H1 (cell line): Measurements from ENCODE around the gene CANX. TPM values are rescaled to one million over a fixed set of nuclear protein-coding genes. Genes with fewer than 3 reads are reported as not detected.

Experiments used
- CTCF ChIA-PET: fragments of 300-600 bp; sonication (Branson Sonifier 250); formaldehyde crosslinking; loops from one replicate; lab custom pipeline; 2021; ENCODE audit not compliant: partially characterized antibody; lab: Charles Lee
- POLR2A ChIA-PET: fragments of 300-600 bp; sonication (Branson Sonifier 250); formaldehyde crosslinking; loops from one replicate; lab custom pipeline; 2021; ENCODE audit warnings: inconsistent platforms; ENCODE audit not compliant: partially characterized antibody; lab: Charles Lee
- DNase-seq, 2 experiments: peaks; one replicate each; pipeline versions ENCODE4 v3.0.0 to v3.0.0-alpha.2; 2010 to 2022; ENCODE audit warnings: low spot score in 2 of 2, low read depth in 1 of 2, mixed read lengths in 1 of 2
- FAIRE-seq: peaks from 2 replicates; lab custom pipeline; 2011; peaks lifted over from hg19 to GRCh38; lab: Jason Lieb, UNC
- H2AFZ ChIP-seq: 2 replicates; pipeline ENCODE4 v1.8.1; 2012; ENCODE audit warnings: low read length, inconsistent platforms
- H2AK5ac ChIP-seq: 2 replicates; pipeline ENCODE4 v1.6.1; 2013; ENCODE audit warnings: low read depth, low read length
- H2BK120ac ChIP-seq: replicated peaks from 2 replicates; pipeline ENCODE3; 2013; ENCODE audit warnings: low read depth, low read length, inconsistent platforms
- H2BK12ac ChIP-seq: 2 replicates; pipeline ENCODE4 v1.6.1; 2013; ENCODE audit warnings: low read depth, low read length
- H2BK15ac ChIP-seq: 2 replicates; pipeline ENCODE4 v1.6.1; 2013; ENCODE audit warnings: low read length
- H2BK20ac ChIP-seq: 2 replicates; pipeline ENCODE4 v1.6.1; 2013; ENCODE audit warnings: low read length
- H2BK5ac ChIP-seq: 2 replicates; pipeline ENCODE4 v1.6.1; 2013; ENCODE audit warnings: low read depth, low read length
- H3K14ac ChIP-seq: 2 replicates; pipeline ENCODE4 v1.6.1; 2013; ENCODE audit warnings: inconsistent platforms; ENCODE audit not compliant: insufficient read length
- H3K18ac ChIP-seq: 2 replicates; pipeline ENCODE4 v1.6.1; 2013; ENCODE audit warnings: low read length; ENCODE audit errors: extremely low read depth
- H3K23ac ChIP-seq: 2 replicates; pipeline ENCODE4 v1.6.1; 2013; ENCODE audit warnings: inconsistent platforms; ENCODE audit not compliant: insufficient read length
- H3K23me2 ChIP-seq: 2 replicates; pipeline ENCODE4 v1.6.1; 2013; ENCODE audit warnings: low read depth, low read length
- H3K27ac ChIP-seq: 2 replicates; pipeline ENCODE4 v1.6.1; 2011; ENCODE audit warnings: low read depth, low read length, inconsistent platforms
- H3K27me3 ChIP-seq, 4 experiments: replicated peaks in 1 of 4; 1 replicate in 1 of 4; 2 replicates in 3 of 4; pipeline versions ENCODE4 v1.6.1 to v1.8.1; 2011 to 2013; ENCODE audit warnings: low read length in 3 of 4, mild to moderate bottlenecking in 3 of 4, inconsistent platforms in 2 of 4, mixed read lengths in 2 of 4, moderate library complexity in 1 of 4; ENCODE audit not compliant: control insufficient read depth in 3 of 4, insufficient read depth in 3 of 4; ENCODE audit errors: extremely low read depth in 1 of 4
- H3K36me3 ChIP-seq, 4 experiments: 2 replicates each; pipeline versions ENCODE4 v1.6.1 to v1.8.1; 2011 to 2013; ENCODE audit warnings: mild to moderate bottlenecking in 4 of 4, low read length in 3 of 4, moderate library complexity in 2 of 4, control low read depth in 1 of 4, inconsistent platforms in 1 of 4; ENCODE audit not compliant: insufficient read depth in 4 of 4, control insufficient read depth in 2 of 4
- H3K4ac ChIP-seq: replicated peaks from 2 replicates; pipeline ENCODE3; 2013; ENCODE audit warnings: low read length, low read depth, mixed read lengths, inconsistent platforms; ENCODE audit not compliant: insufficient read length
- H3K4me1 ChIP-seq, 4 experiments: replicated peaks in 1 of 4; 1 replicate in 1 of 4; 2 replicates in 3 of 4; pipeline versions ENCODE4 v1.6.1 to v1.8.1; 2011 to 2013; ENCODE audit warnings: low read length in 3 of 4, inconsistent platforms in 2 of 4, mixed read lengths in 1 of 4; ENCODE audit not compliant: insufficient read depth in 4 of 4, control insufficient read depth in 3 of 4
- H3K4me2 ChIP-seq, 2 experiments: 2 replicates each; pipeline versions ENCODE4 v1.6.1 to v1.8.1; 2011 to 2013; ENCODE audit warnings: low read depth in 2 of 2, low read length in 2 of 2, control low read depth in 1 of 2, inconsistent platforms in 1 of 2, mild to moderate bottlenecking in 1 of 2; ENCODE audit not compliant: insufficient read depth in 1 of 2
- H3K4me3 ChIP-seq, 4 experiments: fragments of 200-600, 300-600 bp in 1 of 4; sonication (generic), shearing (Covaris generic), sonication (Bioruptor Twin) in 1 of 4; 2 replicates each; pipeline versions ENCODE4 v1.5.1 to v1.8.1; 2011 to 2016; ENCODE audit warnings: low read length in 4 of 4, low read depth in 3 of 4, control low read depth in 2 of 4, inconsistent platforms in 2 of 4, mild to moderate bottlenecking in 2 of 4, mixed read lengths in 1 of 4, moderate library complexity in 1 of 4; ENCODE audit not compliant: insufficient read depth in 2 of 4; ENCODE audit errors: extremely low read depth in 1 of 4
- H3K56ac ChIP-seq: replicated peaks from 2 replicates; pipeline ENCODE3; 2013; ENCODE audit warnings: low read depth, mild to moderate bottlenecking, mixed read lengths, low read length, inconsistent platforms; ENCODE audit not compliant: insufficient read length
- H3K79me1 ChIP-seq: 2 replicates; pipeline ENCODE4 v1.6.1; 2013; ENCODE audit warnings: low read depth, low read length, control low read depth
- H3K79me2 ChIP-seq, 2 experiments: 2 replicates each; pipeline versions ENCODE4 v1.6.1 to v1.8.1; 2012 to 2013; ENCODE audit warnings: low read length in 2 of 2, mild to moderate bottlenecking in 2 of 2, inconsistent platforms in 1 of 2; ENCODE audit not compliant: insufficient read depth in 2 of 2, control insufficient read depth in 1 of 2
- H3K9ac ChIP-seq, 4 experiments: replicated peaks in 1 of 4; 1 replicate in 1 of 4; 2 replicates in 3 of 4; pipeline versions ENCODE4 v1.6.1 to v1.8.1; 2011 to 2013; ENCODE audit warnings: low read depth in 3 of 4, low read length in 3 of 4, control low read depth in 2 of 4, mild to moderate bottlenecking in 2 of 4, moderate library complexity in 2 of 4, inconsistent platforms in 1 of 4; ENCODE audit errors: extremely low read depth in 1 of 4
- H3K9me3 ChIP-seq, 2 experiments: 2 replicates each; pipeline versions ENCODE4 v1.6.1 to v1.8.1; 2012 to 2013; ENCODE audit warnings: mild to moderate bottlenecking in 2 of 2, moderate library complexity in 2 of 2, control low read depth in 1 of 2, inconsistent platforms in 1 of 2, low read depth in 1 of 2, low read length in 1 of 2, mixed read lengths in 1 of 2; ENCODE audit not compliant: insufficient read depth in 2 of 2
- H4K20me1 ChIP-seq, 2 experiments: replicated peaks in 1 of 2; 2 replicates each; pipeline versions ENCODE3 to v1.8.1; 2011 to 2013; ENCODE audit warnings: inconsistent platforms in 2 of 2, low read length in 2 of 2, mild to moderate bottlenecking in 1 of 2; ENCODE audit not compliant: insufficient read depth in 2 of 2, control insufficient read depth in 1 of 2
- H4K5ac ChIP-seq: 2 replicates; pipeline ENCODE4 v1.6.1; 2013; ENCODE audit warnings: low read length, low read depth, mixed read lengths, inconsistent platforms; ENCODE audit not compliant: insufficient read length
- H4K8ac ChIP-seq: 2 replicates; pipeline ENCODE4 v1.8.0; 2013; ENCODE audit warnings: mild to moderate bottlenecking, moderate library complexity, low read length, inconsistent platforms; ENCODE audit not compliant: insufficient read depth; ENCODE audit errors: extremely low read depth
- H4K91ac ChIP-seq: replicated peaks from 2 replicates; pipeline ENCODE3; 2013; ENCODE audit warnings: low read length, mixed read lengths, inconsistent platforms; ENCODE audit not compliant: insufficient read length
- ASH2L ChIP-seq: fragments of 200-600, 300-600 bp; sonication (generic); IDR thresholded peaks from one replicate; pipeline ENCODE4 v1.7.1; 2017; ENCODE audit warnings: low read length
- CBX5 ChIP-seq: fragments of 300-800, 300-1000 bp; sonication (generic); IDR thresholded peaks from 2 replicates; pipeline ENCODE4 v1.7.1; 2016; ENCODE audit warnings: antibody characterized with exemption, low read length, low read depth
- CREB1 ChIP-seq: IDR thresholded peaks from 2 replicates; pipeline ENCODE4 v1.6.1; 2012; ENCODE audit warnings: inconsistent platforms
- EP300 ChIP-seq, 2 experiments: IDR thresholded peaks; 1 replicate in 1 of 2; 2 replicates in 1 of 2; pipeline ENCODE4 v1.6.1; 2011 to 2012; ENCODE audit warnings: low read depth in 2 of 2, low read length in 2 of 2, mild to moderate bottlenecking in 2 of 2, borderline replicate concordance in 1 of 2, inconsistent platforms in 1 of 2, moderate library complexity in 1 of 2
- KDM1A ChIP-seq: fragments of 200-600, 300-600 bp; sonication (generic); IDR thresholded peaks from 2 replicates; pipeline ENCODE4 v1.7.1; 2016; ENCODE audit warnings: mild to moderate bottlenecking, low read length, borderline replicate concordance
- MAFK ChIP-seq: IDR thresholded peaks from 2 replicates; pipeline ENCODE4 v1.6.1; 2012; ENCODE audit warnings: low read depth, mild to moderate bottlenecking, improper control_type of control experiment, low read length
- TAF7 ChIP-seq: optimal IDR thresholded peaks from 2 replicates; pipeline ENCODE3; 2011; ENCODE audit warnings: low read depth, mild to moderate bottlenecking, inconsistent platforms, low read length, moderate library complexity, borderline replicate concordance
- WGBS, 2 experiments: shearing (Covaris generic) in 1 of 2; methylation state at CpG; one replicate each; pipeline versions ENCODE4 v1.1.6 to v1.1.7; 2013 to 2015; ENCODE audit warnings: low lambda C conversion rate in 2 of 2, mixed read lengths in 2 of 2, inconsistent platforms in 1 of 2, low coverage in 1 of 2, missing lambda C conversion rate in 1 of 2; ENCODE audit not compliant: insufficient replicate concordance in 2 of 2, insufficient coverage in 1 of 2, insufficient read length in 1 of 2; ENCODE audit errors: extremely low coverage in 1 of 2, missing lambda C conversion rate in 1 of 2; 5-methylcytosine and 5-hydroxymethylcytosine counted together
- polyA plus RNA-seq, 7 experiments: library from polyadenylated mRNA; depleted of rRNA in 3 of 7; stranded (reverse) in 5 of 7; unstranded in 2 of 7; fragments of >200 nt in 5 of 7; fragments of 200-250 nt in 2 of 7; gene quantifications; 1 replicate in 5 of 7; 2 replicates in 1 of 7; 4 replicates in 1 of 7; pipeline versions ENCODE4 v1.2.1 to v1.2.3, GENCODE V29; 2011 to 2013; ENCODE audit warnings: missing spikeins in 2 of 7, mixed read lengths in 2 of 7
- total RNA-seq: library from RNA; stranded (reverse); fragmentation: NEBNext Ultra II Directional; extraction: Animal tissue kit (Norgen Biotek cat#: 25700); gene quantifications from 2 replicates; pipeline ENCODE4 v1.2.1, GENCODE V29; 2021
- TF ChIP-seq, protein P1 (sequence below), 3 experiments: IDR thresholded peaks; 1 replicate in 2 of 3; 2 replicates in 1 of 3; pipeline versions ENCODE4 v1.5.1 to v1.6.1; 2011; ENCODE audit warnings: low read length in 3 of 3, mild to moderate bottlenecking in 3 of 3, inconsistent platforms in 2 of 3, low read depth in 1 of 3, moderate library complexity in 1 of 3; ENCODE audit not compliant: insufficient read depth in 1 of 3; ENCODE audit errors: control extremely low read depth in 1 of 3

The CANX gene
- total and polyA plus RNA-seq, 2 of the 8 experiments (the other 6 are each of a cell fraction or from before 2014, with no cell fraction given): 136 to 691 TPM

- H2BK5ac ChIP-seq: no peak overlapping the region
- H3K79me1 ChIP-seq: peaks cover 2% of the 10 kb centered on the region
- CTCF ChIA-PET: interaction anchor here (0.6 to 1.4 kb wide), 3 partner anchors 11 to 33 kb away, joined by 3 to 5 read pairs (median 3); no protein-coding TSS in a partner anchor
- no peak for FAIRE-seq
- no peak overlapping the region for H3K23ac ChIP-seq
- no peak overlapping the region for H2BK120ac ChIP-seq
- H3K27me3 ChIP-seq: no peaks in the 10 kb centered on the region
- peak overlapping the region; percentile 71 to 72 for H3K4me2 ChIP-seq
- peaks cover 4% of the 10 kb centered on the region; the same call in 1 of the 2 replicates for H3K23me2 ChIP-seq
- H3K9ac ChIP-seq: no peak overlapping the region; a peak in 1 of 7 replicates
- POLR2A ChIA-PET: interaction anchor here (1.0 to 3.1 kb wide), 3 partner anchors 8 to 31 kb away, joined by 4 to 22 read pairs (median 6); no protein-coding TSS in a partner anchor
- no peak overlapping the region for H4K5ac ChIP-seq
- peak overlapping the region; percentile 20 to 80 (median 76); a peak in 5 of 8 replicates for H3K4me3 ChIP-seq
- no peak for DNase-seq
- H3K9me3 ChIP-seq: no peaks in the 10 kb centered on the region
- no peak overlapping the region for H2BK12ac ChIP-seq
- peaks cover 0 to 3% (median 3%) of the 10 kb centered on the region in 4 experiments; a peak in 3 of 7 replicates for H3K4me1 ChIP-seq
- peaks cover 12 to 15% of the 10 kb centered on the region in 2 experiments for H4K20me1 ChIP-seq
- H2AK5ac ChIP-seq: no peak overlapping the region
- H4K8ac ChIP-seq: no peak overlapping the region
- H2BK20ac ChIP-seq: no peak overlapping the region
- no peak overlapping the region for H2AFZ ChIP-seq
- no peak overlapping the region for H4K91ac ChIP-seq
- no peak overlapping the region for H3K4ac ChIP-seq
- no peak overlapping the region for H2BK15ac ChIP-seq
- 92% methylated on average over 9 of the region's 12 CpGs; no CpG with 5 or more reads in 1 of the 2 experiments for WGBS, 2 experiments
- H3K14ac ChIP-seq: no peak overlapping the region
- no peak overlapping the region for H3K56ac ChIP-seq
- no peak overlapping the region for H3K18ac ChIP-seq
- H3K79me2 ChIP-seq: peaks cover 34 to 67% of the 10 kb centered on the region in 2 experiments
- no peak overlapping the region for H3K27ac ChIP-seq
- peaks cover 5 to 21% (median 6%) of the 10 kb centered on the region in 4 experiments; a peak in 5 of 8 replicates for H3K36me3 ChIP-seq
- TF ChIP-seq, protein P1, sequence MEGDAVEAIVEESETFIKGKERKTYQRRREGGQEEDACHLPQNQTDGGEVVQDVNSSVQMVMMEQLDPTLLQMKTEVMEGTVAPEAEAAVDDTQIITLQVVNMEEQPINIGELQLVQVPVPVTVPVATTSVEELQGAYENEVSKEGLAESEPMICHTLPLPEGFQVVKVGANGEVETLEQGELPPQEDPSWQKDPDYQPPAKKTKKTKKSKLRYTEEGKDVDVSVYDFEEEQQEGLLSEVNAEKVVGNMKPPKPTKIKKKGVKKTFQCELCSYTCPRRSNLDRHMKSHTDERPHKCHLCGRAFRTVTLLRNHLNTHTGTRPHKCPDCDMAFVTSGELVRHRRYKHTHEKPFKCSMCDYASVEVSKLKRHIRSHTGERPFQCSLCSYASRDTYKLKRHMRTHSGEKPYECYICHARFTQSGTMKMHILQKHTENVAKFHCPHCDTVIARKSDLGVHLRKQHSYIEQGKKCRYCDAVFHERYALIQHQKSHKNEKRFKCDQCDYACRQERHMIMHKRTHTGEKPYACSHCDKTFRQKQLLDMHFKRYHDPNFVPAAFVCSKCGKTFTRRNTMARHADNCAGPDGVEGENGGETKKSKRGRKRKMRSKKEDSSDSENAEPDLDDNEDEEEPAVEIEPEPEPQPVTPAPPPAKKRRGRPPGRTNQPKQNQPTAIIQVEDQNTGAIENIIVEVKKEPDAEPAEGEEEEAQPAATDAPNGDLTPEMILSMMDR (IDR thresholded peaks at IDR 0.05; ENCODE audit: control extremely low read depth in 1 of 3, insufficient read depth in 1 of 3, low read depth in 1 of 3, low read length in 3 of 3): no peak
- TF ChIP-seq CREB1: no peak
- TF ChIP-seq ASH2L: no peak
- TF ChIP-seq TAF7: no peak
- TF ChIP-seq MAFK: no peak
- no peak for TF ChIP-seq EP300 (IDR thresholded peaks at IDR 0.05; ENCODE audit: borderline replicate concordance in 1 of 2, low read depth in 2 of 2, low read length in 2 of 2)
- TF ChIP-seq KDM1A: no peak
- TF ChIP-seq CBX5: no peak
Observed at GRCh38 chr5:179734536-179735164, 35.9 kb downstream of the CANX start.
